ENCODE measurements around the gene EXOSC10. TPM values are rescaled to one million over a fixed set of nuclear protein-coding genes. Genes with fewer than 3 reads are reported as not detected.

EXOSC10 gene
- total RNA-seq, 1 experiment from 2014 or later, result 73.0 TPM

- H3K36me3 Mint-ChIP-seq, result peaks cover 50% of the 10 kb centered on the region
- H3K27ac Mint-ChIP-seq, result peak overlapping the region; percentile 72
- CTCF ChIA-PET, result interaction anchor here (3.7 kb wide), 1 partner anchor 11 kb away, joined by 14 read pairs; no protein-coding TSS in a partner anchor
These were observed 72.8 kb downstream of the EXOSC10 start for GRCh38 chr1:11026903-11027302.

GRCh38 chr1:11026052-11026451 is 73.6 kb downstream of the EXOSC10 start:
- DNase-seq (ENCODE audit: low spot score), result no peak
- CTCF ChIA-PET, result no interaction called here
- Mint-ChIP-seq H3K27me3 (ENCODE audit: low read depth) (no peaks in the 10 kb centered on the region), H3K4me3 (no peak overlapping the region), H3K27ac (peak overlapping the region; percentile 72), H3K4me1 (peaks cover 15% of the 10 kb centered on the region; the same call in 1 of the 2 replicates), H3K9me3 (no peaks in the 10 kb centered on the region), H3K36me3 (peaks cover 58% of the 10 kb centered on the region)
- no peak for ATAC-seq
- POLR2A ChIA-PET, result no interaction called here
- TF ChIP-seq GRHL2 (CRISPR knock-in tag; IDR thresholded peaks at IDR 0.05; ENCODE audit: insufficient replicate concordance, severe bottlenecking), result no peak
- no peak for TF ChIP-seq ZNF425 (CRISPR knock-in tag; conservative IDR thresholded peaks at IDR 0.05)
- no peak for TF ChIP-seq NFYB (CRISPR knock-in tag; conservative IDR thresholded peaks at IDR 0.05; ENCODE audit: low read depth)
- TF ChIP-seq HMGA2 (CRISPR knock-in tag; IDR thresholded peaks at IDR 0.05), result no peak
- no peak for TF ChIP-seq JUN (CRISPR knock-in tag; IDR thresholded peaks at IDR 0.05)
- no peak for TF ChIP-seq ZNF532 (CRISPR knock-in tag; IDR thresholded peaks at IDR 0.05; ENCODE audit: borderline replicate concordance)

More at GRCh38 chr1:11026903-11027302, 72.8 kb downstream of the EXOSC10 start:
- H3K4me1 Mint-ChIP-seq, result peaks cover 15% of the 10 kb centered on the region; the same call in 1 of the 2 replicates
- no peaks in the 10 kb centered on the region for H3K27me3 Mint-ChIP-seq (ENCODE audit: low read depth)
- ATAC-seq (no peak), DNase-seq (ENCODE audit: low spot score) (no peak)
- H3K4me3 Mint-ChIP-seq, result no peak overlapping the region
- H3K9me3 Mint-ChIP-seq, result no peaks in the 10 kb centered on the region
- TF ChIP-seq ELF4 (CRISPR knock-in tag; IDR thresholded peaks at IDR 0.05; ENCODE audit: low read depth) (no peak), ZNF219 (CRISPR knock-in tag; IDR thresholded peaks at IDR 0.05; ENCODE audit: borderline replicate concordance) (no peak), ZNF317 (CRISPR knock-in tag; IDR thresholded peaks at IDR 0.05; ENCODE audit: borderline replicate concordance, low read depth) (no peak), HMGA2 (CRISPR knock-in tag; IDR thresholded peaks at IDR 0.05) (no peak), FOXJ3 (CRISPR knock-in tag; IDR thresholded peaks at IDR 0.05; ENCODE audit: borderline replicate concordance) (no peak), ZNF416 (CRISPR knock-in tag; IDR thresholded peaks at IDR 0.05) (no peak), IRF1 (CRISPR knock-in tag; IDR thresholded peaks at IDR 0.05) (no peak)
- POLR2A ChIA-PET, result no interaction called here

- DNase-seq (ENCODE audit: low spot score) (no peak), ATAC-seq (no peak)
- no peaks in the 10 kb centered on the region for H3K27me3 Mint-ChIP-seq (ENCODE audit: low read depth)
- POLR2A ChIA-PET, result no interaction called here
- peak overlapping the region; percentile 72 for H3K27ac Mint-ChIP-seq
- H3K4me1 Mint-ChIP-seq, result peaks cover 11% of the 10 kb centered on the region; the same call in 1 of the 2 replicates
- peaks cover 62% of the 10 kb centered on the region for H3K36me3 Mint-ChIP-seq
- H3K9me3 Mint-ChIP-seq, result no peaks in the 10 kb centered on the region
- CTCF ChIA-PET, result no interaction called here
- H3K4me3 Mint-ChIP-seq, result no peak overlapping the region
- TF ChIP-seq KAT7 (CRISPR knock-in tag; IDR thresholded peaks at IDR 0.05; ENCODE audit: borderline replicate concordance) (no peak), SOX15 (CRISPR knock-in tag; IDR thresholded peaks at IDR 0.05) (no peak), ZNF671 (CRISPR knock-in tag; IDR thresholded peaks at IDR 0.05) (no peak), MLX (CRISPR knock-in tag; IDR thresholded peaks at IDR 0.05) (no peak), E2F5 (CRISPR knock-in tag; IDR thresholded peaks at IDR 0.05) (no peak), NR3C1 (CRISPR knock-in tag; conservative IDR thresholded peaks at IDR 0.05; ENCODE audit: low read depth) (no peak), TEAD4 (CRISPR knock-in tag; IDR thresholded peaks at IDR 0.05) (no peak), FOXP4 (CRISPR knock-in tag; IDR thresholded peaks at IDR 0.05) (no peak)
These were observed 74.1 kb downstream of the EXOSC10 start for GRCh38 chr1:11025618-11026017.
